ENCODE results near the gene RNF213.
"Not testable (repeated sequence)": the region's sequence is repeated elsewhere in the genome, so short reads cannot be mapped to it uniquely, and the experiment has no call there.

The RNF213 gene

DNA sequence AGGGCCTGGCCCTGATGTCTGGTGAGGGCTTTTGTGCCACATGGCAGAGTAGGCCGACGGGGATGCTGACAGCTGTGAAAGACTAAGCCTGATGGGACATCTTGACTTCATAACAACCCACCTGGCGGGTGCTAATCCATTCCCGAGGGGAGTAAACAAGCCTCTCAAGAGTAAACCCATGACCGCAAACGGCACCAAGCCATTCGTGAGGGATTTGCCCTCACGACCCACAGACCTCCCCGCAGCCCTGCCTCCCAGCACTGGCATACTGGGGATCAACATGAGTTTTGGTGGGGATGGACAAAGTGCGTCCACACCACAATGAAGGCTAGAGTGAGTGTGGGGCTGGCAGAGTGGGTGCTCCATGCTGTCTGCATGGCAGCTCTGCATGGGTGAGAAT, 11.7 kb downstream of the RNF213 start:
- no peak for DNase-seq

DNA sequence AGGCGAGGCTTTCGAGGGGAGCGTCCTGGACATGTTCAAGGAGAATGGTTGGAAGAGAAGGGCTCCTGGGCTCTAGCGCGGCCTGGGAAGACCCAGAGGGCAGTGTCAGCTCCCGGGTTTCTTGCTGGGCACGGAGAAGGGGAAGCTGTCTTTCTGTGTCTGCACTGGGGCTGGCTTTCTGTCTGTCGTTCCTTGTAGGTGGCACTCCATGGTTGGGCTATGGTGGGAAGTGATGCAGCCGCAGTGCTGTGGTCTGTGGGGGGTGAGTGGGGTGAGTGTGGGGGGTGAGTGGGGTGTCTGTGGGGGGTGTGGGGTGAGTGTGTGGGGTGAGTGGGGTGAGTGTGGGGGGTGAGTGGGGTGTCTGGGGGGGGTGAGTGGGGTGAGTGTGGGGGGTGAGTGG, 13.7 kb downstream of the RNF213 start:
- no peak for DNase-seq

DNA sequence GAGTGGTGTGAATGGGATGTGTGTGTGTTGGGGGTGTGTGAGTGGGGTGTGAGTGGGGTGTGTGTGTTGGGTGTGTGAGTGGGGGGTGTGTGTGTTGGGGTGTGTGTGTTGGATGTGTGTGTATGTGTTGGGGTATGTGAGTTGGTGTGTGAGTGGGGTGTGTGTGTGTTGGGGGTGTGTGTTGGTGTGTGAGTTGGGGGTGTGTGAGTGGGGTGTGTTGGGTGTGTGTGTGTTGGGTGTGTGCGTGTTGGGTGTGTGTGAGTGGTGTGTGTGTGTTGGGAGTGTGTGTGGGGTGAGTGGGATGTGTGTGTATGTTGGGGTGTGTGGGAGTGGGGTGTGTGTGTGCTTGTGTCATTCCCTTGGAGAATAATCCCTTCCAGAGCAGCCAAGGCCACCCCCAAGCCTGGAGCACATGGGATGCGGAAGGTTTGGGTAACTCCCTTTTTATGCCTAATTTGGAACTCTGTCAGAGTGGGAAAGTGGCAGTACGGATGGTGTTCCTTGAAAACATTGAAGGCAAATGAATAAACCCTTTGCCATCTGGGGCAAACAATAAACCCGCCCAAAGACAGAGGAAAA, 14.3 kb downstream of the RNF213 start:
- no peak for DNase-seq

DNA sequence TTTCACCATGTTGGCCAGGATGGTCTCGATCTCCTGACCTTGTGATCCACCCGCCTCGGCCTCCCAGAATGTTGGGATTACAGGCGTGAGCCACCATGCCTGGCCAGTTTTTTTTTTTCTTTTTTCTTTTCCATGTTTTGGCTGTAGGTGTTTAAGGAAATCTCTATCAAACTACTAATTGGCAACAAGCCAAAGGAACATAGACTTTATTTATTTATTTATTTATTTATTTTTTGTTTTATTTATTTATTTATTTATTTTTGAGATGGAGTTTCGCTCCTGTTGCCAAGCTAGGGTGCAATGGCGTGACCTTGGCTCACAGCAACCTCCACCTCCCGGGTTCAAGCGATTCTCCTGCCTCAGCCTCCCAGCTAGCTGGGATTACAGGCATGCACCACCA, 15.2 kb downstream of the RNF213 start:
- not testable (repeated sequence) for DNase-seq

DNA sequence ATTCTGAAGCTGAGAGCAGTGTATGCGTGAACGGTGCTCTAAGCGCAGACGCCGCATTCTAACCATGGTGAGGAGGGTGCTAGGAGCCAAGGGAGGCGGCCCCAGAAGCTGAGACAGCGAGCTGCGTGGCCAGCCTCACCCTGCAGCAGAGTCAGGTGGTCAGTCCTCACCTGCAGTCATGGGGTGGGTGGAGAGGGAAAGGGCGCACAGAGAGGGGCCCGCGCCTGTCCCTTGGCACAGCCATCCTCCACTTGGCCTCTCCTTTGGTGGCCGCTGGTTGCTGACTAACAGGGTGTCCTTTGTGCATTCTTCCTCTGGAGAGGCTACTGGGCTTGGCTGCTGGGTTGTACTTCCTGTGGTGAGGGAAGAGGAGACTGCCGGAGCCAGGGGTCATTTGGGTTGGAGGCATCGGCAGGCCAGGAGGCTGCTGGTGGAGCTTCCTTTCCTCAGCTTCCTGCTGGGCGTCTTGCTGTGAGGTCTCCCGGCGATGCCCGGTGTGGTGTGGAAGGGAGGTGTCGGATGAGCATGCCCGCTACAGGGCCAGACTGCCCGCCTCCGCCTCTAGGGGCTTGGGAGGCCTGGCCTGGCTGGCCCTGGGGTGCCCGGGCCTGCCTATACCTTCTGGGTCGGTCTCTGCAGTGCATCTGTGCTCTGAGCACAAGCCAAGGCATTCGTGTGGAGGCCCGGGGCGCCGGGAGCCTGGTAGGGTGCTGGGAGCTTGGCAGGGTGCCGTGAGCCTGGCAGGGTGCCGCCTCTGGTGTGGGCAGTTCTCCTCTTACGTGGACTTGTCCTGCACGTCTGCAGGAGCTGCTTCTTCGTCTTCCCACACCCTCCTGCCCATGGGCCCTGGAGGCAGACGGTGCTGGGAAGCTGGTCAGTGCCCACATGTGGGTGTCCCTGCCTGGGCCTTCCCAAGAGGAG, 17.4 kb downstream of the RNF213 start:
- no peak for DNase-seq

DNA sequence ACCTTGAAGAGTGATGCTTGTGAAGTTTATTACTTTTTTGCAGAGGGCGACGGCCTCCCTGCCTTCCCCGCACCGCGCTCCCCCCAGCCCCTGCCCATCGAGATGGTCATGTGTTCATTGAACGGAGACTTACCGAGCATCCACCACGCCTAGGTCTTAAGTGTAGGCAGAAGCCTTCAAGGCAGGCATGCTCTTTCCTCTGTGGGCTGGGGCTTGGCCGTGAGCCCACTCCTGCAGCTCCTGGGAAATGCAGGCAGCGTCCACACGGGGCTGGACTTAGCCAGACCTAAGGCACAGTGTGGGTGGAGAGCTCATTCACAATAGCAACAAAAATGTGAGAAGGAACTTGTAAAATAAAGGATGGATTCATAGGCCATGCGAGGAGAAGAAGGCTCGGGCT, 19.2 kb downstream of the RNF213 start:
- DNase-seq, result no peak

GRCh38 chr17:80281516-80281915, 20.9 kb downstream of the RNF213 start:
- DNase-seq, result no peak

GRCh38 chr17:80283116-80283852, 22.6 kb downstream of the RNF213 start:
- DNase-seq, result no peak

DNA sequence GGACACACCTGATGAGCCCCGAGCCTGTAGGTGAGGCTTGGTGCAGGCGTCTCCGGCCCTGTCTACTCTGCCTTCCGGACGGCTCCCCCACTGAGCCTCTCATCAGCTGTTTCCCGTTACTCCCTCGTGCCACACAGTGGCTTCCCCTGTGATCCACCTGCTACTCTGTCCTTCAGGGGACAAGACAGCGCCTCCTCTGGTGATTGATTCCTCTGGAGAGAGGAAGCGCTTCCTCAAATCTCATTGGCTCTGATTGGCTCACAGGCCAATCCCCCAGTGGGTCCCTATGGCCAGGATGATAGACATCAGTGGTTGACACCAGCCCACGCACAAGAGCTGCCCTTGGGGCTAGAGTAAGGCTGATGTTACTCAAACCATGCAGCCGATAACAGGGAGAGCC, 24.0 kb downstream of the RNF213 start:
- no peak for DNase-seq

- no peak for DNase-seq
These were observed 24.7 kb downstream of the RNF213 start for GRCh38 chr17:80285237-80285920.

DNA sequence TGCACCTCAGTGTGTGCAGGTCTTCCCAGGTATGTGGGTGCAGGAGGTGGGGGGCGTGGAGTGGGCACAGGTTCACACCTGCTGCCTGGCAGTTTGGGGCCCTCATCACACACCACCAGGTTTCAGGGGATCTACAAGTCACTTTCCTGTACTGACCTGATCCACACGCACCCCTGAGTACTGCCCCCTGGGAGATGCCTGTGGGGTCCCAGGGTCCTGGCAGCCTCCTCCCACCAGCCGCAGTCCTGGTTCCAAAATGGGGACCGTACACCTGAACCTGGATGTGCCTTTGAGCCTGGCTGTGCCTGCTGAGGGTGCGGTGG, 25.9 kb downstream of the RNF213 start:
- DNase-seq, result no peak

- DNase-seq, result no peak
These were observed 26.4 kb downstream of the RNF213 start for GRCh38 chr17:80287038-80287437.

DNA sequence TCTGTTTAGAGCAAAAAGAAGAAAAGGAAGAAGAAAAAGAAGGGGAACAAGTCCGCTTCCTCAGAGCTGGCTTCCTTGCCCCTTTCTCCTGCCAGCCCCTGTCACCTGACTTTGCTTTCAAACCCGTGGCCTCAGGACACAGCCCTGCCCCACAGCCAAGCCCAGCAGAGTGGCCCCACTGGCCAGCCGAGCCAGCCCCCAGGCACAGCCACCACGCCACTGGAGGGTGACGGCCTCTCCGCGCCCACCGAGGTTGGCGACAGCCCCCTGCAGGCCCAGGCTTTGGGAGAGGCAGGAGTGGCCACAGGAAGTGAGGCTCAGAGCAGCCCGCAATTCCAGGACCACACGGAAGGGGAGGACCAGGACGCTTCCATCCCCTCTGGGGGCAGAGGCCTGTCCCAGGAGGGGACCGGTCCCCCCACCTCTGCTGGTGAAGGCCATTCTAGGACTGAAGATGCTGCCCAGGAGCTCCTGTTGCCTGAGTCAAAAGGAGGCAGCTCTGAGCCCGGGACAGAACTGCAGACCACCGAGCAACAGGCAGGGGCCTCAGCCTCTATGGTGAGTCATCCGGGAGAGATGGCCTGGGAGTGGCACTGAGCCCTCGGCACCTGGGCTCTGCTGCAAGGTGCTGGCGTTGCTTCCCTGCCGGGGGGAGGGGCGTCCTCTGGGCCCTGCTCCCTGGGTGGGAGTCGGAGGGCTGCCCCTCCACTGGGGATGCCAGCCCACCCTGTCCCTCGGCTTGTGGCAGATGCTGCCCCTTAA, 27.3 kb downstream of the RNF213 start:
- DNase-seq, result no peak

DNA sequence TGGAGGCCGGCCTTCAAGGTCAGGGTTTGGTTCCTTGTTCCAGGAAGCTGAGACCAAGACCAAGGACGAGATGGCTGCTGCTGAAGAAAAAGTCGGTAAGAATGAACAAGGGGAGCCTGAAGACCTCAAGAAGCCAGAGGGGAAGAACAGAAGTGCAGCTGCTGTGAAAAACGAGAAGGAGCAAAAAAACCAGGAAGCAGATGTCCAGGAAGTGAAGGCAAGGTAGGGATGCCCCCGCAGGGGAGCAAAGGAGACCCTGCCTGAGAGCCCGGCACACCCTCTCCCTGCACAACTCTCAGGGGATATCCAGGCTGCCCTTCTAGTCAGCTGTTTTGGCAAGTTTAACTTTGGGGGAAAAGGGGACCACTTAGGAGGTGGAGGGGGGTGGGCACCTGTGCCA, 29.0 kb downstream of the RNF213 start:
- DNase-seq, result no peak

GRCh38 chr17:80290156-80290555, 29.5 kb downstream of the RNF213 start:
- no peak for DNase-seq

- DNase-seq, result no peak
These were observed 30.6 kb downstream of the RNF213 start for GRCh38 chr17:80291260-80291659.

DNA sequence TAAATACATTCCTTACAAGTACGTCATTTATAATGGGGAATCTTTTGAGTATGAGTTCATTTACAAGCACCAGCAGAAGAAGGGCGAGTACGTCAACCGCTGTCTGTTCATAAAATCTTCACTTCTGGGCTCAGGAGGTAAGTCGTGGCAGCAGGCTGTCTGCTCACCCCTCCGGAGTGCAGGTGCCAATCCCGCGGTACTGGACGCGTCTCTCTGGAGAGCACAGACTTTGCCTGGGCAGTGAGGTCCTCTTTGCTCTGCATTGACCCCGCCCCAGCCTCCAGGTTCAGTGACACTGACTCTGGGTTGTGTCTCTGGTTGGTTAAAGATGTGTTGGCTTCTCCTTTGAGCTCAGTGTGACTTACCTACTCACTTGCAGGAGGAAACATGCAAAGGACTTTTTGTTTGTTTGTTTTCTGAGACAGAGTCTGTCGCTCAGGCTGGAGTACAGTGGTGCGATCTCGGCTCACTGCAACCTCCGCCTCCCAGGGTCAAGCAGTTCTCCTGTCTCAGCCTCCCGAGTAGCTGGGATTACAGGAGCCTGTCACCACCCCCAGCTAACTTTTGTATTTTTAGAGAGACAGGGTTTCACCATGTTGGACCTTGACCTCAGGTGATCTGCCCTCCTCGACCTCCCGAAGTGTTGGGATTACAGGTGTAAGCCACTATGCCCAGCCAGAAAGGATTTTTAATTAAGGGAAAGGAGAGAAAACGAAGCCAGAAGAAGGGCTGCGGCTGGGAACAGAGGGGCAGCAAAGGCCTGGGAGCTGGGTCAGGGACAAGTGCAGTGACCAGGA, 31.2 kb downstream of the RNF213 start:
- no peak for DNase-seq

DNA sequence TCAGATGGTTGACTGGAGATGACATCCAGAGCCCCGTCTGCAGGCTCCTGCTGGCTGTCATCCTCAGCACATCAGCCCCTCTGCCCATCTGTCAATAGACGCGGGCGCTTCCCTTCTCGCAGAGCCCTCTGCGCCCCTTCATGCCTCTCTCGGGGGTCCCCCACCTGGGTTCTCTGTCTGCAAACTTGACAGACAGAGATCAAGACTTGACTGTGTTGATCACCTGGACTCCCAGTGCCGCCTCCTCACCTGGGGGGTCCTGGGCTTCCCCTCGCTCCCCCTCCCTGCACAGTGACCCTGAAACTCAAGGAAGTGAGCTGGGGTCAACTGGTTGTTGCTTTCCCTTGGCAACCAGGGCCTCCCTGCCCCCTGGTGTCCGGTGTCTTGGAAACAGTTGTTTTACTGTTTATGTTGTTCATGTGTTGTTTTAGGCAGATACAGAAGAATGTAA, 31.9 kb downstream of the RNF213 start:
- DNase-seq, result no peak

DNA sequence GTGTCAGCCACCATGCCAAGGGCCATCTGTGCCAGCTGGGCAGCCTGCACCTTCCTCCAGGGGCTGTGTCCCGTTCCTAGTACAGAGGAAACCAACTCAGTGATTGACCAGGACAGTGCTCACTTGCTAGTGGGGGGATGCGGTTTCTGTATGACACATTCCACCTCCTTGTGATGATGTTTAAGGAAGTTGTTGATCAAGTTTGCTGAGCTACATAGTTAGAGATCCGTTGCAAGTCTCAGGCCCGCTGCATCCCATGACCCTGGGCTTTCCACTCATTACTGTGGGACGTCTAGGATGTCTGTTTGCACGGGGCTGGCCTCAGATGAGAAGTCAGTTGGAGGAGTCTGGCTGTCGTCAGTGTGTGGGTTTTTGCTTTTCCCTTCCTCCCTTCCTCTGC, 33.6 kb downstream of the RNF213 start:
- no peak for DNase-seq

DNA sequence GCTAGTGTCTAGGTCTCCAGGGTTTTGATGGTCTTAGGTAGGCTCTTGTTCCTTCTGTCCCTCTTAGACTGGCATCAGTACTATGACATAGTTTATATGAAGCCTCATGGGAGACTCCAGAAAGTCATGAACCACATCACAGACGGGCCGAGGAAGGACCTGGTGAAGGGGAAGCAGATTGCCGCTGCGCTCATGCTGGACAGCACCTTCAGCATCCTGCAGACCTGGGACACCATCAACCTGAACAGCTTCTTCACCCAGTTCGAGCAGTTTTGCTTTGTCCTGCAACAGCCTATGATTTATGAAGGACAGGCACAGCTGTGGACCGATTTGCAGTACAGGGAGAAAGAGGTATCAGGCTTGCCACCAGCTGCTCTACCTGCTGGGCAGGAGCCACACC, 34.0 kb downstream of the RNF213 start:
- no peak for DNase-seq

GRCh38 chr17:80295146-80295545, 34.5 kb downstream of the RNF213 start:
- no peak for DNase-seq

DNA sequence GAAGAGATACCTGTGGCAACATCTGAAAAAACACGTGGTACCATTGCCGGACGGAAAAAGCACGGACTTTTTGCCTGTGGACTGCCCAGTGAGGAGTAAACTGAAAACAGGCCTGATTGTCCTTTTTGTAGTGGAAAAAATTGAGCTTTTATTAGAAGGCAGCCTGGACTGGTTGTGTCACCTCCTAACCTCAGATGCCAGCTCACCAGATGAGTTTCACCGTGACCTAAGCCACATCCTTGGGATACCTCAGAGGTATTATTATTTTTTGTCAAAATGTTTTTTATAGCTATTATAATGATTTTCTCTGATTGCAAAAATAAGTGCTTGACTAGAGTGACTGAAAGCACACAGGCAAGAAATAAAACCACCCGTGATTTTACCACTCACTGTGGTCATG, 34.9 kb downstream of the RNF213 start:
- DNase-seq, result no peak

Data from CD4-positive, alpha-beta T cell treated with Interleukin-17A for 4 hours (primary cell).